CD1c-positive myeloid dendritic cell (primary cell): Measurements from ENCODE around the gene PTPN11.
"Not testable (repeated sequence)": the region's sequence is repeated elsewhere in the genome, so short reads cannot be mapped to it uniquely, and the experiment has no call there.

Experiments used
- DNase-seq: peaks from one replicate; pipeline ENCODE4 v3.0.0-alpha.2; 2016; ENCODE audit errors: extremely low spot score

PTPN11 gene

DNA sequence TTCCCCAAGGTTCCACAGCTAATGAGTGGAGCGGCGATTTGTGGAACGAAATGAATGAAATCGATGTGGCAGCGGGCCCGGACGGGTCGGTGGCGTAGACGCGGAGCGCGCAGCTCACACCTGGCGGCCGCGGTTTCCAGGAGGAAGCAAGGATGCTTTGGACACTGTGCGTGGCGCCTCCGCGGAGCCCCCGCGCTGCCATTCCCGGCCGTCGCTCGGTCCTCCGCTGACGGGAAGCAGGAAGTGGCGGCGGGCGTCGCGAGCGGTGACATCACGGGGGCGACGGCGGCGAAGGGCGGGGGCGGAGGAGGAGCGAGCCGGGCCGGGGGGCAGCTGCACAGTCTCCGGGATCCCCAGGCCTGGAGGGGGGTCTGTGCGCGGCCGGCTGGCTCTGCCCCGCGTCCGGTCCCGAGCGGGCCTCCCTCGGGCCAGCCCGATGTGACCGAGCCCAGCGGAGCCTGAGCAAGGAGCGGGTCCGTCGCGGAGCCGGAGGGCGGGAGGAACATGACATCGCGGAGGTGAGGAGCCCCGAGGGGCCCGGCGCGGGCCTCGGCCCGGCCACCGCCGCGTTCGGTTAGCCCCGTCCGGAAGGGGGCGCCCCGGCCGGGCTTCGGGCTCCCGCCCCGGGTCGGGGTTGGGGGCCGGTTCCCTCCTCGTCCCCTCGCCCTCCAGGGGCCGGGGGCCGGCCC, at the start of gene PTPN11:
Gene PTPN11, plus strand, starts transcription at position 340 of the 689 bp plus-strand sequence. Its CDS starts 165 bp downstream, at position 505.
- DNase-seq, result peak; percentile 92

DNA sequence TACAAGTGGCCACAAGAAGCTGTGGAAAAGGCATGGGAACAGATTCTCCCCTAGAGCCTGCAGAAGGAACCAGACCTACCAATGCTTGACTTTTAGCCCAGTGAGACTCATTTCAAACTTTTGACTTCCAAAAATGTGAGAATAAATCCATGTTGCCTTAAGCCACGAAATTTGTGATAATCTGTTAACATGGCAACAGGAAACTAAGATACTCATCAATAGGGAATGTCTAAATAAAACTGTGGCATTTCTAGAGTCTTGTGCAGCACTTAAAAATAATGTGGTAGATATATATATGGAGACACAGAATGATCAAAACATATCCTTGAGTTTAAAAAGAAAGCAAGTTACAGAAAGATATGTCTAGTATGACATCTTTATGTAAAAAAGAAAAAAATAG, 48.5 kb upstream of the PTPN11 start:
- no peak for DNase-seq

DNA sequence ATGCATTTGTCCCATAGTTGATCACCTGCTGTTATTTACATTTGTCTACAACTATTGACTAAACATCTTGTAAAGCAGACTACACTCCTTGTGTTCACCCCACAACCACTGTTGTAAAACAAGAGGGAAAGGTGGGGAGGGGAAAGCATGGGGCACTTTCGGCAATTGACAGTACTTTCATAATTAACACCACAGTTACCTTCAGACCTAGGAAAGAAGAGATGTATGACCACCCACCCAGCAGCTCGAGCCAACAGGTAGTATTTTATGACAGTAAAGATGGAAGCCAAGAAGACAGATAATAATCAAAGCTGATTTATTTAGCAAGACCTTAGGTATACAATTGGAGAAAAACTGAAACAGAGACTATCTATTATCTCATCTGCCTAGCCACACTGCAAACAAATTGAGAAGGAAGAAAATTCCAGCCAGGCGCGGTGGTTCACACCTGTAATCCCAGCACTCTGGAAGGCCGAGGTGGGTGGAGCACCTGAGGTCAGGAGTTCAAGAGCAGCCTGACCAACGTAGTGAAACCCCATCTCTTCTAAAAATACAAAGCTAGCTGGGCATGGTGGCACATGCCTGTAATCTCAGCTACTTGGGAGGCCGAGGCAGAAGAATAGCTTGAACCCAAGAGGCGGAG, 47.8 kb upstream of the PTPN11 start:
- DNase-seq, result no peak

DNA sequence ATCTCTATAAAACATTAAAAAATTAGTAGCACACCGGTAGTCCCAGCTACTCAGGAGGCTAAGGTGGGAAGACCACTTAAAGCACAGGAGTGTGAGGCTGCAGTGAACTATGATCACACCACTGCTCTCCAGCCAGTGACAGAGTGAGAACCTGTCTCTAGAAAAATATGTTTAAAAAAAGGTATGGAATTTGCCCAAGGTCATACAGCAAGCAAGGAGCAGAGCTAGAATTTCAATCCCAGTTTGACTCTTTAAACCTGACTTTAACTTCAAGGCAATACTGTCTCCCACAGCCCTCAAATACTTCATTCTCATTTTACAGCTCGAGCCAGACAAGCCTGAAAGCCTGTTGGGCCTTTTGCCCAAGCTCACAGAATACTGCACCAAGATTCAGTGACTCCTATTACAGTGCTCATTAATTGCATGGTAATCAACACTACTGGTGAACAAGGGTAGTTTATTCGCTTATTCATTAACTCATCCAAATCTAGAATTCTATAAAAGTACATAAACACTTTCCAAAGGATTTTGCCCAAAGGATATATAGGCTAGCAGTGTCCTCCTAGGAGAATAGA, 44.5 kb upstream of the PTPN11 start:
- no peak for DNase-seq

DNA sequence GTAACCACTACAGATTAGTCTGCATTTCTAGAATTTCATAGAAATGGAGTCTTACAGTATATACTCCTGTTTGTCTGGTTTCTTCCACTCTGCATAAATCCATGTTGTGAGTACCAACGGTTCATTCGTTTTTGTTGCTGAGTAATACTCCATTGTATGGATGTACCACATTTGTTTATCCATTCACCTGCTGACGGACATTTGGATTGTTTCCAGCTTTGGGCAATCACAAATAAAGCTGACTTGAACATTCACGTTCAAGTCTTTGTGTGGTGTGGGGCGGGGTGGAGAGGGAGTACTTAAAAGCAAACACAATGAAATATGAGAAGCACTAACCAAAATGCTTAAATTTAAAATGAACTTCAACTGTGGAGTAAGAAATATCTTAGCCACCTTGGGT, 43.6 kb upstream of the PTPN11 start:
- no peak for DNase-seq

DNA sequence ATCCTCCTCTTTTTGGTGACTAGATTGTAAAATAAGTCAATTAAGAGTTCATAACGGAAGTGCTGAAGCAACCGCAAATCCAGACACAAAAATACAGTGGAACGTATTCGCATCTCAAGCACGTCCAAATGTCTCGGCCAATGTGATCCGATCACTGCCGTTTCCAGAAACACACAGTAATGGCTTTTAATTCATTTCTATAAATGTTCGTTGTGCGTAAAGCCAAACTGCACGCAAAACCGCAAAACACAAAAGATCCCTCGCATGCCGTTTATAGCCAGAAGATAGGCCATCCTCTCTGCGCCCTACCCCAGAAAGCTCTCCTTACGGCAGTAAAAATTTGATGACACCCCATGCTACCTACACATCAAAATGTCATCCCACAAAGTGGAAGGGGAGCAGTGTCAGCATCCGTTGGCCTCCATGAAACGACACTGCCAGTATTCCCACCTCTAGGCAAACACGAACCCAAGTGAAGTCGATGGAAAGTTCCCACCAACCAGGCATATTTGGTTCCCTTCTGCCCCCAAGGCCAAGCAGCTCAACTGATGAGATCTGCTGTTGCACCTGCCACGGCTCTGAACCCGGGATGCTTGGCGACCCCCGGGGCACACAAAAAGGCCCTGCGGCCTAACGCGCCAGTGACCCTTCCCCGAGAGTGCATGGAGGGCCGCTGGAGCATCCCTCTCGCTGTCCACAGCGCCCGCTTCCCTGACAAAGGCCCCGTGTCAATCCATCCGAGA, 37.9 kb upstream of the PTPN11 start:
- no peak for DNase-seq

DNA sequence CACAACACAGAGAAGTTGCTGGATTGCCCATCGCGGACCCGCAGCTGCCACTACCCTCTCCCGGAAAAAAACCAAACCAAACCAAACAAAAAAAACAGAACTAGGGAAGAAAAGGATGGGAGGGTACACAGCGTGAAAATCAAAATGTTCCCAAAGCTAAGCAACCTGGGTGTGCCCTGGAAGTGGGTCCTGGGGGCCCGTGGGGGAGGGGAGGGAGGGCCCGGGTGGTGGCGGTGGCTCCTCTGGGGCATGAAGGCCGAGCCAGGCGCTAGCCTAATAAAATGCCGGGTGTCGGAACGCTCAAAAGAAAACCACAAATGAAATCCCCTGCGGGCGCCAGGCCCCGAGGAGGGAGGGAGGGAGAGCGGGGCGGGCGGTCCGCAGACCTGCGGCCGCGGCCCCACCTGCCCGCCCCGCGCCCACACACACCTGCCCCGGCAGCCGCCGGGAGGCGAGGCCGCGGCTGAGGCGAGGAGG, 37.3 kb upstream of the PTPN11 start:
- DNase-seq, result no peak

DNA sequence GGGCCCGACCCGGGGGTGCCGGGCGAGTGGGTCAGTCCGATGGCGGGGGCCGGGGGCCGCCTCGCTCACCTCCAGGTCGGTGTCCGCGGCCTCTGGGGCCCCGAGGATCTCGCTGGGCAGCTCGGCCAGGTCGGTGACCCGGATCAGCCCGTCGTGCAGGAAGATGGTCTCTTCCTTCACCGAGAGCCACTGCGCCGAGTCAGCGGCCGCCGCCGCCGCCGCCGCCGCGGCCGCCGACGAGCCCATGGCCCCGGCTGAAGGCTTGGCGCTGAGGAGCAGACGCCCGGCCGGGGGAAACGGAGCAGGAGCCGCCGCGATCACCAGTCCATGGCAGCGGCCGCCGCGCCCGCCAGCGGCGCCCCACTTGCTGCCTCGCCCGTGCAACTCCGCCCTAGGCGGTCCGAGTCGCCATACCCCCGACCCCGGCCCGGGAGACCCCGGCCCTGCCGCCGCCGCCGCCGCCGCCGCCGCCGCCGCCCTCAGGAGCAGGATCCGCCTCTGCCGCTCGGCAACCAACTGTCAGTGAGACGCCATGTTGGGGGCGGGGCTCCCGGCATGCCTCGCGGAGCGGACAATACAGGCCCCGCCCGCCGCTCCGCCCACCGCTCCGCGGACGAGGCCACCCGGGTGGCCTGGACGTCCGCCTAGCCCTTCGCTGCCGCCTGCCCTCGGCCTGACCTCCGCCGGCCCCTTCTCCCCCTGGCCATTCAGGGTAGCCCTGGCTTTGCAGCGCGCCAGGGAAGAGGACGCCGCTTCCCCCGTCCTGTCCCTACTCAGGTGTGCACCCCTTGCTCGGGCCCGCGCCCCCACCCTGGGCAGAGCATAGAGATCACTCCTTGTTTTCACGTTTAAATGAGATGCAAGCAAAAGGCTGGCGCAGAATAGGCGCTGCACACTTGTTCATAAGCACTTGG, 36.6 kb upstream of the PTPN11 start, which contains the start of gene HECTD4:
Gene HECTD4, minus strand, starts transcription at position 549 of the 914 bp plus-strand sequence. Its CDS starts 303 bp downstream, at position 246.
- DNase-seq, result peak; percentile 97

DNA sequence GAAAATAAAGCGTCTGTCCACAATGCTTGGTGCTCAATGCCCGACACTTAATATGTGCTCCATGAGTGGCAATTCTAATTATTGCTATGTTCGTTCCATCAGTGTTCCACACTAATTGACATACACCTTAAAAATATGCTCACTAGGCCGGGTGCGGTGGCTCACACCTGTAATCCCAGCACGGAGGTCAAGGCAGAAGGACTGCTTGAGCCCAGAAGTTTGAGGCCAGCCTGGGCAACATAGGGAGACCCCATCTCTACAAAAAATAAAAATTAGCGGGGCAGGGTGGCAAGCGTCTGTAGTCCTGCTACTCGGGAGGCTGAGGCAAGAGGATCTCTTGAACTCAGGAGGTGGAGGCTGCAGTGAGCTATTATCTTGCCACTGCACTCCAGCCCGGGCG, 35.9 kb upstream of the PTPN11 start:
- no peak for DNase-seq

DNA sequence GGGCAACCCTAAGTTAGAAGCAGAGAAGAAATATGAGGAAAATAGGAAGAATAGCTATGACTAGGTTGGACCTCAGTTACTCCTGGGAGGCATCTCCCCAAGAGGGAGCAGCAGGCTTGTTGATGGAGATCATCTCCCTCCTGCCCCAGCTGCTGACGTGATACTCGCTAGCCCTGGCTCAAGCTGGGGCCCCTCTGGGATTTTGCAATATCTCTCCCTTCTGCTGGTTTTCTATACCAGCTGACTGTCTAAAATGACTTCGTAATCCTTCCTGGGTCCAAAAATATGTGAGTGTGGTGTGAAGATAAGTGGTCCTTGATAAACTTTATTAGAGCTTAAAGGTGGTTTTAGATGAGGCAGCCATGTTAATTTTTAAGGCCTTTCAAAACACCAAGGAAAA, 32.0 kb upstream of the PTPN11 start:
- no peak for DNase-seq

DNA sequence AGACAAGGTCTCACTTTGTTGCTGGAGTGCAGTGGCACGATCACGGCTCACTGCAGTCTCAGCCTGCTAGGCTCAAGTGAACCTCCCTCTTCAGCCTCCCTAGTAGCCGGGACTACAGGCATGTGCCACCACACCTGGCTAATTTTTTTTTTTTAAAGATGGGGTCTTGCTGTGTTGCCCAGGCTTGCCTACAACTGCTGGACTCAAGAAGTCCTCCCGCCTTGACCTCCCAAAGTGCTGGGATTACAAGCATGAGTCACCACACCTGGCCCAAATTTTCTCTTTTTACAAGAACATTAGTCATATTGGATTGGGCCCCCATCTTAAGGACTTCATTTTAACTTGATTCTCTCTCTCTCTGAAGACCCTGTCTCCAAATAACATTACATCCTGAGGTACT, 29.5 kb upstream of the PTPN11 start:
- no peak for DNase-seq

DNA sequence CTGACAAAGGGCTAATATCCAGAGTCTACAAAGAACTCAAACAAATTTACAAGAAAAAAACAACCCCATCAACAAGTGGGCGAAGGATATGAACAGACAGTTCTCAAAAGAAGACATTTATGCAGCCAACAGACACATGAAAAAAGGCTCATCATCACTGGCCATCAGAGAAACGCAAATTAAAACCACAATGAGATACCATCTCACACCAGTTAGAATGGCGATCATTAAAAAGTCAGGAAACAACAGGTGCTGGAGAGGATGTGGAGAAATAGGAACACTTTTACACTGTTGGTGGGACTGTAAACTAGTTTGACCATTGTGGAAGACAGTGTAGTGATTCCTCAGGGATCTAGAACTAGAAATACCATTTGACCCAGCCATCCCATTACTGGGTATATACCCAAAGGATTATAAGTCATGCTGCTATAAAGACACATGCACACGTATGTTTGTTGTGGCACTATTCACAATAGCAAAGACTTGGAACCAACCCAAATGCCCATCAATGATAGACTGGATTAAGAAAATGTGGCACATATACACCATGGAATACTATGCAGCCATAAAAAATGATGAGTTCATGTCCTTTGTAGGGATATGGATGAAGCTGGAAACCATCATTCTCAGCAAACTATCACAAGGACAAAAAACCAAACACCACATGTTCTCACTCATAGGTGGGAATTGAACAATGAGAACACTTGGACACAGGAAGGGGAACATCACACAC, 28.7 kb upstream of the PTPN11 start:
- DNase-seq, result not testable (repeated sequence)

DNA sequence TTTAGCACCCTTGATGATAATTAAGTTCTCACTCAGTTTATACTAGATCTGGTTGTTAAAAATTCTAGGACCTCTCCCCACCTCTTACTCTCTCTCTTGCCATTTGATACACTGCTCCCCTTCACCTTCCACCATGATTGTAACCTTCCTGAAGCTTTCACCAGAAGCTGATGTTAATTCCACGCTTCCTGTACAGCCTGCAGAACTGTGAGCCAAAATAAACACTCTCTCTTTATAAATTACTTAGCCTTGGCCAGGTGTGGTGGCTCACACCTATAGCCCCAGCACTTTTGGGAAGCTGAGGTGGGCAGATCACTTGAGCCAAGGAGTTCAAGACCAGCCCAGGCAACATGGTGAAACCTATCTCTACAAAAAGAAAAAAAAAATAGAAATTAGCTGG, 25.4 kb upstream of the PTPN11 start:
- DNase-seq, result no peak

DNA sequence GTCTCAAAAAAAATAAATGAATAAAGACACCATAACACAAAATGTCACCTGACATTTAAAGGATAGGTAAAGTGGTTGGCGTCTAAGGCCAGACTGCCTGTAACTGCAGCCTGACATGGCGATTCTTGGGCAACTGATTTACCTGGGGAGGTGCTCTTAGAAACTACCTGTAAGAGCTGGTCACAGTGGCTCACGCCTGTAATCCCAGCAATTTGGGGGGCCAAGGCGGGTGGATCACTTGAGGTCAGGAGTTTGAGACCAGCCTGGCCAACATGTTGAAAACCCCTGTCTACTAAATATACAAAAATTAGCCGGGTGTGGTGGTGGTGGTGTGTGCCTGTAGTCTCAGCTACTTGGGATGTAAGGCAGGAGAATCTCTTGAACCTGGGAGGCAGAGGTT, 17.7 kb upstream of the PTPN11 start:
- no peak for DNase-seq

DNA sequence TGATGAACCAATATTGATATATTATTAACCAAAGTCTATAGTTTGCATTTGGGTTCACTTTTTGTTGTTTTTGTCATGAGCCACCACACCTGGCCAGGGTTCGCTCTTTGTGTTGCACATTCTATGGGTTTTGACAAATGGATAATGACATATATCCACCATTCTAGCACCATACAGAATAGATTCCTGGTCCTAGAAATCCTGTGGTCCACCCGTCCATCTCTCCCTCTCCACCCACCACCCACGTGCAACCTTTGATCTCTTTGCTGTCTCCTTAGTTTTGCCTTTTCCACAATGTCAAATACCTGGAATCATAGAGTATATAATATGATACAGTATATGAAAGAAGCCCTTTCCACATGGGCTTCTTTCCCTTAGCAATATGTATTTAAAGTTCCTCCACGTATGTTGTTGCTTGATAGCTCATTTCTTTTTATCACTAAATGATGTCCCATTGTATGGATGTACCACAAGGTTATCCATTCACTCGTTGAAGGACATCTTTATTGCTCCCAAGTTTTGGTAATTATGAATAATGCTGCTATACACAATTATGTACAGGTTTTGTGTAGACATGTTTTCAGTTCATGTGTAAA, 16.7 kb upstream of the PTPN11 start:
- DNase-seq, result no peak

DNA sequence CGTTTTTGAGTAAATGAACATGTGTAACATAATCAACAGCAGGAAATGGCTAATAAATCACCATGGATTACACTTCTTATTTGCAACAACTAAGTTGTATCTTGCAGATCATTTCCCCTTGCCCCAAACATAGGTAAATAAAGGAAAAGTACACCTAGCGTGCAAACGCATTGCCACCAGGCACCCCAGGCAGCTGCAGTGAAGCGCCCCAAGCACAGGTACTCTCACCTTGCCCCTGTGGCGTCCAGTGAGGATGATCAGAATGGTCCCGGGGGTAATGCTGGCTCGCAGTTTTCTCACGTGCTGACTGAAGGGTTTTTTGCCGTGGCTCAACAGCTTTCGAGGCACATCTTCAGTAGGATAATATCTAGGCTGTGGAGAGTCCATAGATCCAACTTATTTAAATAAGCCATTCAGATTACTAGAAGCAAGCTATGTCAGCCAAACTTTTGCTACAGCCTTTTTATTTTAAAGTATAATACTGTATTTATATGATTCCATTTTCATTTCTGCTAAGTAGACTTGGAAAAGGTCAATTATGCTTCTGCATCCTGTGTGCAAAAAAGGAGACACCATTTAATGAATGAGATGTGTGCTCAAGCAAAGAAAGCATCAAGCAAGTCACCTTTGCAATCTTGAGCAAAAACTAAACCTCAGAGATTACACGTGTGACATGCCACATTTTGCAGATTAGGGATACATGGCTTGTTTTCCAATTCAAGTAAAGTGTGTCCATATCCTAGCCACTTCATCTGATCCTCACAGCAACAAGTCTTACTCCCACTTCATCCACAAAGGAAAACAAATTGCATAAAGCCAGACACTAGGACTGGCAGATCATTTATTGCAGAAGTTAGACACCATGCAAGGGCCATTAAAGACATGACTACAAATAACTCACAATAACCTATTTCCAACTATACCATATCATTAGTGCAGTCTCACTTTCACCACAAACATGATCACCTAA, 11.9 kb upstream of the PTPN11 start:
- DNase-seq, result no peak

DNA sequence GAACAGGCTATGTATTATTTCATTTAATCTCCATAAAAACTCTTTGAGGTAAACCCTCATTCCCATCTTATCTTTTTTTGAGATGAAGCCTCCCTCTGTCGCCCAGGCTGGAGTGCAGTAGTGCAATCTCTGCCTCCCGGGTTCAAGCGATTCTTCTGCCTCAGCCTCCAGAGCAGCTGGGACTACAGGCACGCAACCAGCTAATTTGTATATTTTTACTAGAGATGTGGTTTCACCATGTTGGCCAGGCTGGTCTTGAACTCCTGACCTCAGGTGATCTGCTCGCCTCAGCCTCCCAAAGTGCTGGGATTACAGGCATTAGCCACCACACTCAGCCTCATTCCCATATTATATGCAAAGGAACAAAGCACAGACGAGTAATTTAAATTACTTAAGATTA, 11.1 kb upstream of the PTPN11 start:
- DNase-seq, result not testable (repeated sequence)

DNA sequence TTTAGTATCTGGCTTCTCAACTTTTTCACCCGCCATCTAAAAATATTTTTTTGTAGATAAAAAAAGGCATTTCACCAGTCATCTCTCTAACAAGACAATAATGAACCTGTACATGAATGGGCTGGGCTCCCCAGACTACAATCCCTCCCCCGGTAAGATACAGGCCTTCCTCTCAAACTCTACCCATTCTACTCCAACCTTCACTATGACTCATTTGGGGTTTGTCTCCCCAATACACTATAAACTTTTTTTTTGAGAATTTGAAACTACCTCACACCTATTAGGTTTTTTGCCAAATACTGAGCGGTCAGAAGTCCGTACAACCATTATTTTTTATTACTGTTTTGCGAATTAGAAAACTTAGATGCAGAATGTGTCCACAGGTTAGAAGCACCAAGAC, 10.1 kb upstream of the PTPN11 start:
- DNase-seq, result peak; percentile 6
